HG03060 (cell line): ENCODE data around the gene USP13.
"Not testable (repeated sequence)": the region's sequence is repeated elsewhere in the genome, so short reads cannot be mapped to it uniquely, and the experiment has no call there.

ENCODE experiments used
- ATAC-seq: cut with Tn5 transposase; IDR thresholded peaks from one replicate; pipeline ENCODE4 v1.9.1; 2021; ENCODE audit warnings: low read depth, moderate number of reproducible peaks; ENCODE audit not compliant: unreplicated experiment

The USP13 gene

DNA sequence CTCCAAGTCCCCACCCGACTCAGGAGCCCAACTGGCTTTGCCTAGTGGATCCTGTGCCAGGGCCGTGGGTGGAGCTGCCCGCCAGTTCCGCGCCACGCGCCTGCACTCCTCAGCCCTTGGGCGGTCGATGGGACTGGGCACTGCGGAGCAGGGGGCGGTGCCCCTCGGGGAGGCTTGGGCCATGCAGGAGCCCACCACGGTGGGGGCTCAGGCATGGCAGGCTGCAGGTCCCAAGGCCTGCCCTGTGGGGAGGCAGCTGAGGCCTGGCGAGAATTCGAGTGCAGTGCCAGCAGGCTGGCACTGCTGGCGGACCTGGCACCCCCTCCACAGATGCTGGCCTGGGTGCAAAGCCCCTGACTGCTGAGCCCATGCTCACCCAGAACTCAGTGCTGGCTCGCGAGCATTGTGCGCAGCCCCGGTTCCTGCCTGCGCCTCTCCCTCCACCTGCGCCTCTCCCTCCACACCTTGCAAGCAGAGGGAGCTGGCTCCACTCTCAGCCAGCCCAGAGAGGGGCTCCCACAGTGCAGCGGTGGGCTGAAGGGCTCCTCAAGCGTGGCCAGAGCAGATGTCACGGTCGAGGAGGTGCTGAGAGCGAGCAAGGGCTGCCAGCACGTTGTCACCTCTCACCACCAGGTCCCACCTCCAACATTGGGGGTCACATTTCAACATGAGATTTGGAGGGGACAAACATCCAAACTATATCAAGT is 122.7 kb downstream of the USP13 start:
- ATAC-seq, result no peak

DNA sequence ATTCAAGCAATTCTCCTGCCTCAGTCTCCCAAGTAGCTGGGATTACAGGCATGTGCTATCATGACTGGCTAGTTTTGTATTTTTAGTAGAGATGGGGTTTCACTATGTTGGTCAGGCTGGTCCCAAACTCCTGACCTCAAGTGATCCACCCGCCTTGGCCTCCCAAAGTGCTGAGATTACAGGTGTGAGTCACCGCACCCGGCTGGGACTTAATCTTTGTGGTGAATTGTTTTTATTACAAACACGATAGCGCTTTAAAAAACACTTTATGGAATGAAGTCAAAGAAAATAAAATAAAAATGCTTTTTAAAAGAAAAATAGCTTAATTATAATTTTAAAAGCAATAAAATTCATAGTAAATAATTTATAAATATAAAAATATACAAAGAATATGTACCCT is 130.0 kb downstream of the USP13 start:
- ATAC-seq, result not testable (repeated sequence)

DNA sequence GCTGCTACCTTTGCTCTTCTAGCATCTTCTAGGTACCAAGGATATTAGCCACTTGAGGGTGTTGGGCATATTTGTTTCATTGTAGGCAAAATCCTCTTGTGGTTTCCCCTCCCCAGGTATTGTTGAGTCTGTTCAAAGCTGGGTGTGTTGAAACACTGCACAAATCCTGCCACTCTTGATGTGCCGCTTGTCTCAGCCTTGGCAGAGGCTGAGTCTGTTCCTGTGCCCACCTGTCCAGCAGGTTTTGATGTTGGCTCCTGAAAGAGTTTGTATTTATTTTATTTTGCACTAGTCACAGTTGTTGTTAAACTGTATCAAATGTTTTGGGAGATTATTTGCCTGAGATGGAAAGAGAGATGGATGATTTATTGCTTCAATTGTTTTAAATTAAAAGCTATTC is 136.2 kb downstream of the USP13 start:
- no peak for ATAC-seq

DNA sequence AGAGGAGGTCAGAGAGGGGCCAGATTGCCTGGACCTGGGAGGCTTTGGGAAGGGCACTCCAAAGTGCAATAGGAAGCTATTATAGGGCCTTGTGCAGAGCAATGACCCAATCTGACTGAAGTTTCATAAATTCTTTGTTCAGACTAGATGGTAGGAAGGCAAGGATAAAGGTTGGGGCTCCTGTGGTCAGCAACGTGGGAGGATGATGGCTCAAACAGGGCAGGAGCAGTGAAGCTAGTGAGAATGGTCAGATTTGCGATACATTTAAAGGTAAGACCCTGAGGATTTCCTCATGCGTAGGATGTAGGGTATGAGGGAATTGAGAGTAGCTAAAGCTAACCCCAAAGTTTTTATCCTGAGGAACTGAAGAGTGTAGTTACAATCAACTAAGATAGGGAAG is 139.0 kb downstream of the USP13 start:
- no peak for ATAC-seq

- ATAC-seq, result no peak
Measured at GRCh38 chr3:179794355-179794754, 141.5 kb downstream of the USP13 start.

DNA sequence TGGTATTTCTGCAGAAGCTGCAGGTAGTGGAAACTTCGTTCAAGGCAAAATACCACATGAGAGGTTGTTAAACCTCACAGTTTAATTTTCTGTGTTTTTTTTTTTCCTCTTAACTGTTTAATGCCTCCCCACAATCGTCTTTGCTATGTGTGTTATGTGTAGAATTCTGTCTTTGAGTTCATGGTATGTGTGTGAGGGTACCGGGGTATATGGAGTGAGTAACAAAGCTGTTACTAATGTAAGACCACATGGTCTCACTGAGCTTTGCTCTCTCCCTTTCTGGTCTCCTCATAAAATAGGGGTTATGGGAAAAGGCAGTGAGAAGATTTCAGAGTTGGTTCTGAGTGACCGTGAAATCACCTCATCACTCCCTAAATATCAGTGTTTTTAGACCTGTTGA is 143.6 kb downstream of the USP13 start:
- ATAC-seq, result no peak

- ATAC-seq, result no peak
Measured at GRCh38 chr3:179797192-179797591, 144.4 kb downstream of the USP13 start.

- ATAC-seq, result no peak
Measured at GRCh38 chr3:179801263-179801662, 148.4 kb downstream of the USP13 start.

DNA sequence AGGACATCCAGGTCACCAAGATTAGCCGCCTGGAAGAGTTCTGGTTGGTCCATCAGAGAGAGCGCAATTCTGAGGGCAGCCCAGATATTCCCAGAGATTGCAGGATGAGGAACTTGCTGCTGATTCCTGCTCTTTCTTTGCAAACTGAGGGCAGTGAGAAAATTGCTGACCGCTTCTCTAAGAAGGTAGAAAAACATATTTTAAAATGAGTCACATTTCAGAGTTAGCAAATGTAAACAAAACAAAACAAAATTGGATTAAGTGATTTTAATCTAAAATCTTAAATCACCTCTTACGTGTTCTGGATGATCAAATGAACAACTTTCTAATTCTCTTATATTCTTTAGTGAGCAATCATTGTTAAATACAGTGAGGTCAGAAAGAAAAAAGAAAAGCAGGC is 149.0 kb downstream of the USP13 start:
- ATAC-seq, result no peak

- no peak for ATAC-seq
Measured at GRCh38 chr3:179806177-179806576, 153.3 kb downstream of the USP13 start.

GRCh38 chr3:179807588-179807987 is 154.7 kb downstream of the USP13 start:
- no peak for ATAC-seq

DNA sequence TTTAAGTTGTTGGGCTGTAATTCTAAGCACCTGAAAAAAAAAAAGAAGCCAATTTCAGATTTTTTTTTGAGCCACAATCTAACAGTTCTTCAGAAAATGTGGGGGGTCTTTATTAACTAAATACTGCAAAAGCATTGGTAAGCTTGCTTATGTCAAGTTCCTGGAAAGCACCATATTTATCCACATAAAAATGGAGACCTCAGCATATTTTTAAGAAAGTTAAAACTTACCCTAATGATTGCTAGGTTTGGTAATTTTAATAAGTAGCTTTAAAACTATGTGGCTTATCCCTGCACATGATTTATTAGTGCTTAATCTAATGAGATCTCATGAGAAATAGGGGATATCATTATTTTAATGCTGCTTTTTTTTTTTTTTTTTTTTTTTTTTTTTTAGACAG is 156.8 kb downstream of the USP13 start:
- ATAC-seq, result no peak

DNA sequence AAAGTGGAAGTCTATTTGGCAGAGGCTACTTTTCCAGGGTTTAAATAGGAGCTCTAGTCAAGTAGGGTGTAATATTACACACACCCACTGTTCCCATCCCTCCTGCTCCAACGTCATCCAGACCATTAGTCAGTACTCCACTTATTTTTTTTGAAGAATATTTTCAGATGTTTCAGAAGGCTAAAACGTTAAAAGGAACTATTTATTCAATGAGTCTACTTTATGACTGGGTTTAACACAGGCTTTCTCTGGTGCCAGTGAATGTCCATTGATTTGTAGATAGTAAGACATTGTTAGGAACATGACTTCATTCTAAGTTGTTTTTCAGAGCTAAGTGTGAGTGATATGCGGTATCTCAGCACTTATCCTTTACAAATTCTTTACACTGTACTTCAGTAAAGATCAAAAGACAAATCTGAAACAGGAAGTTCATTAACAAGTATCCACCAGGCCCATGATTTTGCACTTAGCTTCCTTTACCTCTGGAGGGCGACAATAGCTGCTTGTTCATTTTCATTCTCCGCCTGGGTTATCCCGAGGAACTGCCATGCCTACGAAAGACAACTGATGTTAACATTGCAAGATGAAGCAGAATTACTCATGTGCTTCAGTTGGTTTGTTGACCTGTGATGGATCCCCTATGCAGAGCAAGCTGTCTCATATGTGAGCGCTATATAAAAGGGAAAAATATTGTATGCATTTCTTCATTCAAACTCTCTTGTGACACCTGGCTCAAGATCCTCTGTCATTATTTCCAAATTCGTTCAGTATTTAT is 158.7 kb downstream of the USP13 start:
- ATAC-seq, result peak; percentile 85

DNA sequence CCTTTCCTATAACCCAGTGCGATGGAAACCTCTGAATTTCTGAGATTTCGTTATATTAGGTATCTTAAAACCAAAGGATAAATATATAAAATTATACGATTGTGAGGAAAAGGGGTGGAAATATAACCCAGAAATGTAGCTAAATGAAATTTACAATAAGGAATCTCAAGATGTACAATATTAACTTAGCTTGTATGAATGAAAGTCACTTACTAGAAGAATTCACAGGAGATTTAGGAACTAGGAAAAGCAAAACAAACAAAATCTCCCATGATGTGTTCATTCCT is 159.2 kb downstream of the USP13 start:
- no peak for ATAC-seq

DNA sequence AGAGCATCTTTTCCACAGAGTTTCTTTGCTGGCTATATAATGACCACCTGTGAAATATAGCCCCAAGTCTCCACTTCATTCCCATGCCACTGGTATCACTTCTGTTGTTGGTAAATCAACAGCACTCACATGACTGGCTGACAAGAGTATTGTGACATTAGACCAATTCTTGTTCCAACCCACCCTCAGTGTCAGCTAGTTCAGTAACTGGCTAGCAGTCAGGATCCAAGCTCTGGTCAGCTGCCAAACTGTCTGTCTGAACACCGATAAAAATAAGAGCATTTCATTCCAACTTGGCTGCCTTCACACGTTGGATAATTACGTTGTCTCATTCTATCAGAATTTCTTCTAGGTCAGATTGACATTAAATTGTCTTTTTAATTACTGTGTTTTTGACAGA is 166.5 kb downstream of the USP13 start:
- no peak for ATAC-seq

- ATAC-seq, result no peak
Measured at GRCh38 chr3:179822296-179822695, 169.5 kb downstream of the USP13 start.

DNA sequence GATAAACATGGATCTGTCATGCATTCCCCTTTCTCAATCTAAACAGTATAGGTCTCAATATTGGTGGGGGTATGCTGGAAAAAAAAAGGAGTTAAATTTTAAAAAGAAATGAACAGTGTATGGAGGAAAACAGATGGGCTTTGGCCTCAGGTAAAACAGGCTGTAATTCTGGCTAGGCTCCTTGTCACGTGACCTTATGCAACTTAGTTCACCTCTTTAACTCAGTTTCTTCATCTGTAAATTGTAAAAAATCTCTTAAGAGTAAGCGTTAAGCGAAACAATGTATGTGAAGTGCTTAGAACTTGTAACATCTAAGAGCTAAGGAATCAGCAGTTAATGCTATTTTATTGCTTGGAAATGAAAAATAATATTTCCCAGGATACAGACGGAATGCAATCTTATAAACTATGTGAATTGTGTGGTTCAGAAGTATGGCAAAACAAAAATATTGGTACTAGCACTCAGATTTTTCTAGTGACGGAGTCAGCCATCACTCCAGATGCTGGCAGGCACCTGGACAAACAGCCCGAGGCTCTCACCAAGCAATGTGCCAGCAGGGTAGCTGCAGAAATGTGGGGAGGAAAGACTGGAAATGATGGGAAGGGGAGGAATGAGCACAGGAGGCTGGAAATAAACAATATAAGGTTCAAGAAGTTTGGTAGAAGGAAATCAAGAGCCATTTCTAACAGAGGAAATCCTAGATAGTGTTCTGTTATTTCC is 172.8 kb downstream of the USP13 start:
- no peak for ATAC-seq

DNA sequence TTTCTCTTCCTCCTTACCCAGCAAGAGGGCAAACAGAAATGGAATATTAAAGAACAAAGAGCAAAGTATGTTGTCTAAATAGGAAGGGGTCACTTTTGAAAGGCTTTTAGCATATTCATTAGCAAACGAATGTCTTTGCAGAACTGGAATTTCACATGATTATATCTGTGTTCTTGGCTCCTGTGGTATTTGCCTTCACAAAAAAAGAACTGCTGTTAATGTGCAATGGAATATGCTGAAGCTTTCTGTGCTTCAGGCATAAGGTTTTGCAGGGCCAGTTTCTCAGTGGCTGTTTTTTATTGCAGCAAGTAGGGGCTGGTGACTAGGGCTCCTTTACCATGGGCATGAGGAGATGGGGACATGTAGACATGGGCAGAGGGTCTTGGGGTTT is 173.4 kb downstream of the USP13 start:
- ATAC-seq, result no peak

DNA sequence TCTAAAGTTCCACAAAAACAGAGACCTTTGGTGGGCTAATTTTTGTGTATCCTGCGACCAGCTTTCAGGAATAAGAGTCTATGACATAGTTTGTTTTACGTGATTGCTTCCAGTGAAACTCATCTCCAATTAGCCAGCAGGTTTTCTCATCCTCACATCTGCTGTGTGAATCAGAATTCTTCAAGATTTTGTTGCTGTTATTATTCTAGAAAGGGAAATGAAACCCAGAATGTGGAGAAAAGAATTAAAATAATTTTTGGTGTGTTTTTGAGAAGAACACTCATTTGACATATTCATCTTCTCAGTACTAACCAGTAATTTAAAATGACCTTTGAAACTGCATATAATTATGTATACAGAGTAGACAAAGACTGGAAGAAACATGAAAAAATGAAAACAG is 175.9 kb downstream of the USP13 start:
- ATAC-seq, result no peak

- ATAC-seq, result no peak
Measured at GRCh38 chr3:179829401-179829800, 176.6 kb downstream of the USP13 start.

DNA sequence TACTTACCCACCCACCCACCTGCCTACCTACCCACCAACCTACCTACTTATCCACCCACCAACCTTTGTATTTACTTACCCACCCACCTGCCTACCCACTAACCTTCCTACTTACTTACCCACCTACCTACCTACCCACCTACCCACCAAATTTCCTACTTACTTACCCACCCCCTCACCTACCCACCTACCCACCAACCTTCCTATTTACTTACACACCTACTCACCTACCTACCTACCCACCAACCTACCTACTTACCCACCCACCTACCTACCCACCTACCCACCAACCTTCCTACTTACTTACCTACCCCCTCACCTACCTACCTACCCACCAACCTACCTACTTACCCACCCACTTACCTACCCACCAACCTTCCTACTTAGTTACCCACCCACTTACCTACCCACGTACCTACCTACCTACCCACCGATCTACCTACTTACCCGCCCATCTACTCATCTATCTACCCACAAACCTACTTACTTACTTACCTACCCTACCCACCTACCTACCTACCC is 179.6 kb downstream of the USP13 start:
- ATAC-seq, result no peak

DNA sequence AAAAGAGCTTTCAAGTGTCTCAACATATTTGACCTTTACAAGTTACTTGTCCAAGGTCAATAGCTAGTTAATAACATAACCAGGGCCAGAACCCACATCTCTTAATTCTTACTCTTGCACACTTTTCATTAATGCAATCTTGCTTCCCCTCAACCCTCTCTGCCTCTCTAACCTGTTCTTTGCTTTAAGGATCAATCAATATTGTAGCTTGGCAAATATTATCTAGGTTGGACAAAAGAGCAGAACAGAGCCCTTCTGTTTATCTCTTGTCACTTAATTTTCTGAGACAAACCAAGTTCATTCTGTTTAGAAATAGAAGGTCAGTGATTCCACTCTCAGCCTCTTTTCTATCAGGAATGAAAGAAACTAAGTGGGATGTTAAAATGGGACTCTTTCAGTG is 180.5 kb downstream of the USP13 start:
- ATAC-seq, result no peak
